IPS-18c (cell line): ENCODE results near the gene CSNK1D.
"Not testable (repeated sequence)": the region's sequence is repeated elsewhere in the genome, so short reads cannot be mapped to it uniquely, and the experiment has no call there.

Source experiments
- H3K4me3 ChIP-seq: 2 replicates; pipeline ENCODE4 v1.7.0; 2013; ENCODE audit warnings: low read depth, mild to moderate bottlenecking, low read length, moderate library complexity; ENCODE audit not compliant: insufficient read depth
- H3K9me3 ChIP-seq: one replicate; pipeline ENCODE4 v1.6.1; 2013; ENCODE audit warnings: mild to moderate bottlenecking, low read length, moderate library complexity; ENCODE audit not compliant: control insufficient read depth, insufficient read depth

The CSNK1D gene

DNA sequence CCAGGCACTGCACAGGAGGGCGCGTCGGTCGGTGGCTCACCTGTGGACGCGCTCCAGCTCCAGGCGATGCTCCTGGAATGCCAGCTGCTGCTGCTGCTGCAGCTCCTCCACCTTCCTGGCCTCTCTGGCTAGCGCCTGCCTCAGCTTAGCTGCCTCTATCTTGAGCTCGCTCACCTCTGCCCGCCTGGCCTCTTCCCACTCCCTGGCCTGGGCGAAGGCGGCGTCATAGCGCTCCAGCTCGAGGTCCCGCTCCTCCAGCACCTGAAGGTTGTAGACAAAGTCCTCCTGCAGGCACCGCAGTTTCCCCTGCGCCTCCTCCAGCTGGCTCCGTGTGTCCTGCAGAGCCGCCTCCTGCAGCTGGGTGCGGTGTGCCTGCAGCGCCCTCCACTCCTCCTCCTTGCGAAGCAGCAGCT lies 72.0 kb downstream of the CSNK1D start:
- H3K4me3 ChIP-seq = no peak overlapping the region

DNA sequence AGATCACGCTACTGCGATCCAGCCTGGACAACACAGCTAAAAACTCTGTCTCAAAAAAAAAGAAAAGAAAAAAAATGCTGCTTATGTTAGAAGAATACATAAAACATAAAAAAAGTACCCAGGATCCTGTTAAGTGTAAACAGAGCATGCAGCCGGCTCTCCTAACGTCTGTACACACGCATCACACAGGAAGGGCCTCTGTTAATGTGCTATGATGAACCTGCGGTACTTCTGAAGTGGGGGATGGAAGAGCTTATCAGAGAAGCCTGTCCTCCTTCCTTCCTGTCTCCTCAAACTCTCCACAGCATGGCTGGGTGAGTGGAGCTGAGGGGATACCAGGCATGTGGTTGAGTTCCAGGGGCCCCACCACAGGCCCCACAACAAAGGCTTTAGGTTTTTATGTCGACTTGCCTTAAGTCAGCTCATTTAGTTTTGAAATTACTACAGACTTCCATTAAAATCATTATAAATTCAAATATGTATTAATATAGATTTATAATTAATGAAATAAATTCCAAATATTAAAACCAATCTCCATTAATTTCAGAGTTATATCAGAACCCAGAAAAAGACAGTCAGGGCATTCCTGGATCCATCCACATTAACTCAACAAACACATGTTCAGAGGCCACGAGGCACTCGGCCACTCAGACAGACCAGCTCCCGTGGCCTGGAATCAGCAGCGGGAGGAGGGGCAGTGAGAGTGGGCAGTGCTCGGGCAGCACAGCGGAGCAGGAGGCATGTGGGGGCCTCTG lies 72.6 kb downstream of the CSNK1D start:
- Histone ChIP-seq H3K4me3 (no peak overlapping the region), H3K9me3 (peaks cover 2% of the 10 kb centered on the region)

More for the DNA sequence above, 72.0 kb downstream of the CSNK1D start:
- H3K9me3 ChIP-seq = peaks cover 2% of the 10 kb centered on the region

DNA sequence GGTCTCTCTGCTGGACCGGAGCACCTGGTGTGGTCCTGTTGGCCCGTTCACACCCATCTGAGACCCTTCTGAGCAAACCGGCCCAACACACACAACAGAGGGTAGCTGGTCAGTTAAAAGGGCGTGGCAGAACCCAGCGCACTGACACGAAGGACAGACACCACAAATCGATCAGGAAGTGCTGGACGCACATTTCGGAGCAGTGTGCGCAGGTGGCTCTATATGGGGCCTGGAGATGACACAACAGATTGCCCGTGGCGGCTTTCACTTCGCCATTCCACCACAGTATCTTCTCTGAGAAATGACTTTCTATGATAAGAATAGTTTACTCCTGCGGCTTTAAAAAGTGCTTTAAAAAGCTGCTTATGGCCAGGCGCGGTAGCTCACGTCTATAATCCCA lies 73.4 kb downstream of the CSNK1D start:
- peaks cover 2% of the 10 kb centered on the region for H3K9me3 ChIP-seq
- no peak overlapping the region for H3K4me3 ChIP-seq

DNA sequence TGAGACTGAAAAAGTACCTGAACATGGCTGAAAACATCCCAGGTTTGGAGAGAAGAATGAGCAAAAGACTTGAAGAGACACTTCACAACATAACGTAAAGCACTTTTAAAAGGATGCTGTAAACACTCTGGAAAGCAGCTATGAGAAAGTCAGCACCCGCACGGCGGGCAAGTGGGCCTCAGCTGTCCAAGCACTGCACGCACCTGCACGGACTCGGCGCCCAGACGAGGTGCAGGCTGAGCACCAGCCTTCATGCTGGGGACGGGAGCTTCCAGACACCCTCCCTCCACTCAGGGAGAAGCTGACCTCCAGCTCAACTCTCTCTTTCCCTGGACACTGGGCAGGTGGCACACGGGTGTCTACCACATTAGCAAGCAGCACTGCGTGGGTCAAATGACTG lies 74.0 kb downstream of the CSNK1D start:
- H3K4me3 ChIP-seq = no peak overlapping the region
- H3K9me3 ChIP-seq = peaks cover 2% of the 10 kb centered on the region

DNA sequence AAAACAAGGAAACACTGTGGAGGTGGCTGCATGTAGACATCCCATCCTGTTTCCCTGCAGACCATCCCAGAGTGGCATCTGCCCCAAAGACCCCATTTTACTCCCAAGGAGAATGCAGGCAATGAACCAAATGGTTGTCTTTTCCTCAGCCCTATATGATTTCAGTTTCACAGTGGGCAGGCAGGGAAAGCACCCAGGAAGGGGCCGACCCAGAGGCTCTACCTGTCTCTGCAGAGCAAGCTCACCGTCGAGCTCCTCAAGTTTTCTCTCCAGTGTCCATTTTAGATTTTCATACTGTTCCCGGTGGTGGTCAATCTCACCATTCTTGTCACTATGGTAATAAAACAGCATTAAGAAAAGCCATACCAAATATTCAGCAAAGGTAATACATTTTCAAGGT lies 75.4 kb downstream of the CSNK1D start:
- Histone ChIP-seq H3K9me3 (peaks cover 2% of the 10 kb centered on the region), H3K4me3 (no peak overlapping the region)

DNA sequence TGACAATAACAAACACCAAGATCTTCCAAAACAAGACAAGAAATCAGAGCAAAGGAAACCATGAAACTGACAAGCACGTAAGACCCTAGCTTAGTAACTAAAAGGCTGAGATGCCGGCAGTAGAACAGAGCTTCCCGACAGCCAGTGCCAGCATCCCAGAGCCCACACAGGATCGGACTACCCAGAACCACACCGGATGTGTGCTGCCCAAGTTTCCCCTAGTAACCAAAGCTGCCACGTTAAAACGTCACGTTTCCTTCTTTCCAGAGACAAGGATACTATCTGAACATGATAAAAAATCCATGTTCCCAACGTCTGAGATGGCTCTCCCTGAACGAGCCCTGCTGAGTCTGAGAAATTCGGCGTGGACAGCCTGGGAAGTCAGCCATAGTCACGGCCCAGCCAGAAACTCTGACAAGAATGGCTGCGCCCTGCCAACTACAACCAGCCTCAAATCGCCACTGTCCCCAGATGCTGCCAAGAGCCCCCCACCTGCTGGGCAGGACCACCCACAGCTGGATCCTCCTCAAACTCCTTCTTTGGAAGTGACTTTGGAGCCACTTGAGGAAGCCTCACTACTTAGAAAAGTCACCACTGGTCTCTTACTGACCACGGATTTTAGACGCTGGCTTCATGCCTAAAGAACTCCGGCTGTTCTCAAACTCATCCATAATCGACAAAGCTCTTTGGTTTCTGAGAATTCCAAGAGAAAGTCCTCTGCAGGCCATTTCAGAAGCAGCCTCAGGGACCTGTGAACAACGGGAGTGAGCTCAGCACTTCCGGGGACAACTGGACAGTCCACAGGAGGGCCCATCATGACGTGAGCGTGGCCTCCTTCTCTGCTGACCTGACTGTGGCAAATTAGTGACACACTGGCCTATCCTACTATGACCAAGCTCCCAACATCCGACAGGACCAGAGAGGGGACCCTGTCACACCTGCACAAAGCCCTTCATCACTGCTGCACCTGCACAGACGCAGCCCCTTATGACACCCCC lies 77.5 kb downstream of the CSNK1D start:
- H3K9me3 ChIP-seq = no peaks in the 10 kb centered on the region
- no peak overlapping the region for H3K4me3 ChIP-seq

DNA sequence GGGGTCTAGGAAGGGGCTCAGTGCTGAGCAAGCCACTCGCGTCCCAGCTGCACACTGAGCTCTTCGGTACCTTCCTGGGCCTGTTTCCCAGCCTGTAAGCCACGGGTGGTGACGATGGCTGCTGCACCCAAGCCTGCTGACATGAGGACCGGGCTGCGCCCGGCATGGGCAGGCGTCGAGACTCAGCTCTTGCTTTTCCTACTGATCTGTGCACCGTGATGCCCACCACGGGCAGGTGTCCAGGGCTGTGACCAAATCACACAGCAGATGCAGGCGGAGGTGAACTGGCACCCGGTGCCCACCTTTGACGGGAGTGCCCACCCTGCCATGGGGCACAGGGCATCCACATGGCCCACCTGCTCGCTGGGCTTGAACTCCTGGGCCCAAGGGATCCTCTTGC lies 78.7 kb downstream of the CSNK1D start:
- Histone ChIP-seq H3K9me3 (no peaks in the 10 kb centered on the region), H3K4me3 (no peak overlapping the region)

DNA sequence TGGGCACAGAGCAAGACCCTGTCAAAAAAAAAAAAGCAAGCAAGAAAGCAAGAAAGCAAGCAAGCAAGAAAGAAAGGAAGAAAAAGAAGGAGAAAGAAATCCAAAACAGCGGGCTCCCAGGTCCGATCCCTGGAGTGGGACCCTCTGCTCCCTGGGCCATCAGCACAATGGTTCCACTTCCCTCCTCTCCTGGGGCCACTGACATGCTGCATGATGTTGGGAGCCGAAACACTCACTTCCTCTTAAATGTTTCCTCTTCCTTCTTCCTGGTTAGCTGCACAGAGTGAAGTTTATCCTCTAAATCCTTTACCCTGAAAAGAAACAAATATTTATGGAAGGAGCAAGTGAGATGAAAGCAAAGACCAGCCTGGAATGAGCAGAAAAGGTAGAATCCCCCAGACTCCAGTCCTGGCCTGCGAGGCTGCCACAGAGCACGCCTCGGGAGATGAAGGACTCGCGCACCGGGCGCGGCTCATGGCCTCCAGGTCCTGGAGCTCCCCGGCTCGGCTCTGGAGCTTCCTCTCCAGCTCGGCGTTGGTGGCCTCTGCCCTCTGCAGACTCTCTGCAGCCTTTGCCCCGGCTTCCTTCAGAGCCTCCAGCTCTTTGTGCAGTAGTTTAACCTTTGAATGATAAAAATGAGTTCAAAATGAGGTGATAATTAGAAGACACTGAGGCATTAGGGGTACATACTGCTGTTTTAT lies 79.8 kb downstream of the CSNK1D start:
- no peak overlapping the region for H3K4me3 ChIP-seq

DNA sequence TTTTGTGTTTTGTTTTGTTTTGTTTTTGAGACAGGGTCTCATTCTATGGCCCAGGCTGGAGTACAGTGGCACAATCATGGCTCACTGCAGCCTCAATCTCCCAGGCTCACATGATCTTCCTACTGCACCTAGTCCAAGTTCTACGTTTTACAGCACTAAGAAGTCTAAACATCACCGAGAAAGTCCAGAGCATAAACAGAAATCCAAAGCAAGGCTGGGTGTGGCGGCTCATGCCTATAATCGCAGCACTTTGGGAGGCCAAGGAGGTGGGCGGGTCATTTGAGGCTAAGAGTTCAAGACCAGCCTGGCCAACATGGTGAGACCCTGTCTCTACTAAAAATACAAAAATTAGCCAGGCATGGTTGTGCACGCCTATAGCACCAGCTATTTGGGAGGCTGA lies 80.5 kb downstream of the CSNK1D start:
- not testable (repeated sequence) for H3K4me3 ChIP-seq, H3K9me3 ChIP-seq

More for the DNA sequence above, 79.8 kb downstream of the CSNK1D start:
- H3K9me3 ChIP-seq = no peaks in the 10 kb centered on the region
